GM13977 (cell line): ENCODE measurements around the gene ARHGEF16.

Source experiments
- DNase-seq: peaks from one replicate; pipeline ENCODE4 v3.0.0; 2012; ENCODE audit warnings: low spot score
- CTCF ChIP-seq: IDR thresholded peaks from 2 replicates; pipeline ENCODE4 v1.5.1; 2012; ENCODE audit warnings: mild to moderate bottlenecking, control low read depth; ENCODE audit not compliant: insufficient read depth; ENCODE audit errors: extremely low read depth, missing control alignments
- in situ Hi-C: fragments of 300-500 bp; cut with MboI; formaldehyde crosslinking; loops from one replicate; pipeline ENCODE4 v1.12.0; 2022; ENCODE audit warnings: low sequenced_read_pairs, low pct_unique_long_range_greater_than_20kb, mixed read lengths, inconsistent platforms; ENCODE audit not compliant: unreplicated experiment

ARHGEF16 gene

GRCh38 chr1:3453891-3454810 is at the start of gene ARHGEF16:
Gene ARHGEF16, plus strand, starts transcription at chr1:3454665. Its CDS starts 8,420 bp downstream, at chr1:3463085.
- in situ Hi-C loops: no loop called here
- peak; percentile 43 for TF ChIP-seq CTCF

GRCh38 chr1:3404801-3405200 is 49.7 kb upstream of the ARHGEF16 start:
- in situ Hi-C loops: no loop called here
- TF ChIP-seq CTCF: no peak
- DNase-seq: no peak

More at GRCh38 chr1:3453891-3454810, at the start of gene ARHGEF16:
- peak; percentile 66 for DNase-seq

- no peak for DNase-seq
- in situ Hi-C loops: no loop called here
- no peak for TF ChIP-seq CTCF
These were observed 49.0 kb upstream of the ARHGEF16 start for GRCh38 chr1:3405491-3405890.

GRCh38 chr1:3405974-3406867 is 48.2 kb upstream of the ARHGEF16 start:
- in situ Hi-C loops: no loop called here
- no peak for TF ChIP-seq CTCF
- no peak for DNase-seq

GRCh38 chr1:3407021-3407420 is 47.4 kb upstream of the ARHGEF16 start:
- in situ Hi-C loops: no loop called here
- no peak for DNase-seq
- TF ChIP-seq CTCF: no peak

- in situ Hi-C loops: no loop called here
- no peak for DNase-seq
- TF ChIP-seq CTCF: no peak
These were observed 45.7 kb upstream of the ARHGEF16 start for GRCh38 chr1:3408751-3409266.
